ENCODE results near the gene LRP1B.

The LRP1B gene

DNA sequence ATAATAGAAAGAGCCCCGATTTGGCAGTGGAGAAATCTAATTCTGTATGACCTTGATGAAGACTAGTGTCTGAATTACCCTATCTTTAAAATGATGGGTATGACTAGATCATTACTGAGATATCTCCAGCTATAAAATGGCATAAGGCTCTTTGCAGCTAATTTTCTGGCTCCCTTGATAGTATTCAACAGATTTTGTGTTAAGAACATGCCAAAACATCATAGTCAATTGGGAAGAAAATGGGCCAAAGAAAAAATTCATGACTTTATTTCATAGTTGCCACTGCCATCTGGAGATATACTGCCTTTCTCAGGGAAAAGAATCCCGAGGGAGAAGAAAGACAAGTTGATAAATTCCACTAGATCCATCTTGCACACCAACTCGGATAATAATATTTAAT, 1618.7 kb downstream of the LRP1B start:
- no peak overlapping the region for H3K4me3 ChIP-seq (ENCODE audit: low read length)
- H3K36me3 ChIP-seq (ENCODE audit: insufficient read depth, low read depth, low read length), result no peaks in the 10 kb centered on the region
- H3K27ac ChIP-seq (ENCODE audit: low read length), result no peak overlapping the region
- H3K4me1 ChIP-seq (ENCODE audit: insufficient read depth, low read length), result no peaks in the 10 kb centered on the region
- H3K9me3 ChIP-seq (ENCODE audit: insufficient read depth, low read depth, low read length), result no peaks in the 10 kb centered on the region
- H3K9ac ChIP-seq (ENCODE audit: low read depth, low read length), result no peak overlapping the region
- no peaks in the 10 kb centered on the region for H3K27me3 ChIP-seq (ENCODE audit: insufficient read depth, low read length)

DNA sequence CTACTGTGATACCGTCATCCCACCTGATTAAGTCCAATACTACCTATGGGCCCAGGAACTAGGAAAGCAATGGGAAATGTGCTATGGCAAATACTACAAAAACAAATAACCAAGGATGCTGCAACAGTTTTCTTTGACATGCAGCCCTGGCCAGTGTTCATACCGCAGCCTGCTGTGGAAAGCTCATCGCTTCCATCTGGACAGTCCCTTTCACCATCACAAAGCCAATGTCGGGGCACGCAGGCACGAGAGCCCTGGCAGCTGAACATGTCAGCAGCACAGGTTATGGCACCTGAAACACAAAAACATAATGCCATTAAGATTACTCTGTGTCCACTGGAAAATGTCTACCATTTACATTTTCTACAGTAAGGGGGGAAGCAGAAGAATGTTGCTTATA, 1621.1 kb downstream of the LRP1B start:
- H3K36me3 ChIP-seq (ENCODE audit: insufficient read depth, low read depth, low read length), result no peaks in the 10 kb centered on the region
- no peak overlapping the region for H3K9ac ChIP-seq (ENCODE audit: low read depth, low read length)
- no peaks in the 10 kb centered on the region for H3K9me3 ChIP-seq (ENCODE audit: insufficient read depth, low read depth, low read length)
- H3K4me1 ChIP-seq (ENCODE audit: insufficient read depth, low read length), result no peaks in the 10 kb centered on the region
- H3K27me3 ChIP-seq (ENCODE audit: insufficient read depth, low read length), result no peaks in the 10 kb centered on the region
- H3K27ac ChIP-seq (ENCODE audit: low read length), result no peak overlapping the region
- no peak overlapping the region for H3K4me3 ChIP-seq (ENCODE audit: low read length)

DNA sequence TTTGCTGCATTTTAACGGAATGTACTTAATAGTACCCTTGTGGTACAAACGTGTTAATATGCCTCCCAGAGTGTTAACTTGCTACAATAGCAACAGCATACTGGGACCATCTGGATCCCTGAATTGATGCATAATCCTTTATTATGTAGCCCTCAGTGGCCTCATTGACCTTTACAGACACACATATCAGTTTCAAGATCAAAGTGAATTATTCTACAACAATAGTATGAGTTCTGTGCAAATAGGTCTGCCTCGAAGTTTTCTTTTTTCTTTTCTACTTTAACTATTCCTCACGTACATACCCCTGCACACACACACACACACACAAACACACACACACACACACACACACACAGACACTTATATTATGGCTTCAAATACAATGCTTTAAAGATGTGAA, 1622.1 kb downstream of the LRP1B start:
- Histone ChIP-seq H3K27me3 (ENCODE audit: insufficient read depth, low read length) (no peaks in the 10 kb centered on the region), H3K9ac (ENCODE audit: low read depth, low read length) (no peak overlapping the region), H3K4me1 (ENCODE audit: insufficient read depth, low read length) (no peaks in the 10 kb centered on the region), H3K36me3 (ENCODE audit: insufficient read depth, low read depth, low read length) (no peaks in the 10 kb centered on the region), H3K4me3 (ENCODE audit: low read length) (no peak overlapping the region), H3K9me3 (ENCODE audit: insufficient read depth, low read depth, low read length) (no peaks in the 10 kb centered on the region), H3K27ac (ENCODE audit: low read length) (no peak overlapping the region)

DNA sequence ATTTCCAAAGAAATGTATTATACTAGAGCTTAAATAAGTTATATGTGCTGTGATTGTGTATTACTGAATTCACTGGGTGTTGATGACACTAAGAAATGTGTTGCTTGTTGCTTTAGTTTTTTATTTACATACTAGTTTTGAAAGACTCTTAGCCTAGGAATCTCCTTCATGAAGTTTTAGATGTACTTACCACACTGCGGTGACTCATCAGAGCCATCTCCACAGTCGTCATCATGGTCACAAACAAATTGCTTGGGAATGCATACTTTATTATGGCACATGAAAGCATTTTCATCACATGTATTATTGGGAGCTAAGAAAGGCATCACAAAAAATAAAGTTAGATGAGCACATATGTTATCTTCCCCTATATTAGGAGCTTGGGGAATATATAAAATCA, 1624.2 kb downstream of the LRP1B start:
- Histone ChIP-seq H3K4me3 (ENCODE audit: low read length) (no peak overlapping the region), H3K9ac (ENCODE audit: low read depth, low read length) (no peak overlapping the region), H3K27ac (ENCODE audit: low read length) (no peak overlapping the region), H3K36me3 (ENCODE audit: insufficient read depth, low read depth, low read length) (no peaks in the 10 kb centered on the region), H3K4me1 (ENCODE audit: insufficient read depth, low read length) (no peaks in the 10 kb centered on the region), H3K9me3 (ENCODE audit: insufficient read depth, low read depth, low read length) (no peaks in the 10 kb centered on the region), H3K27me3 (ENCODE audit: insufficient read depth, low read length) (no peaks in the 10 kb centered on the region)

DNA sequence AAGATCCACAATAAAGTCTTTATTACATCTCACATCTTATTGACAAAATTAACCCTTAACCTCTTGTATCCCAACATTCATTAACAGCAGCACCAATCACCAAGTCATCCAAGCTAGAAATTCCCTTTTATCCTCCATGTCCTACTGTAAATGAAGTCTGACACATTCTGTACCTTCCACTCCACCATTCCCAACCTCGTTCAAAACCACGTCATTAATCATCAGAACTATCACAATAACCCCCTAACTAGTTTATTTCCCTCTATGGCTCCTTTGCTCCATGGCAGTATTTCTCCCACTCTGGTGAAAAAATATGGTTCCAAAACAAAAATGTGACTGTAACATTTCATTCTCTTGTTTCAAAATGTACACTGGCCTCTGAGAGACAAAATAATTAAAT, 1626.2 kb downstream of the LRP1B start:
- no peaks in the 10 kb centered on the region for H3K4me1 ChIP-seq (ENCODE audit: insufficient read depth, low read length)
- no peak overlapping the region for H3K27ac ChIP-seq (ENCODE audit: low read length)
- H3K9ac ChIP-seq (ENCODE audit: low read depth, low read length), result no peak overlapping the region
- no peaks in the 10 kb centered on the region for H3K9me3 ChIP-seq (ENCODE audit: insufficient read depth, low read depth, low read length)
- no peak overlapping the region for H3K4me3 ChIP-seq (ENCODE audit: low read length)
- H3K27me3 ChIP-seq (ENCODE audit: insufficient read depth, low read length), result no peaks in the 10 kb centered on the region
- H3K36me3 ChIP-seq (ENCODE audit: insufficient read depth, low read depth, low read length), result no peaks in the 10 kb centered on the region

DNA sequence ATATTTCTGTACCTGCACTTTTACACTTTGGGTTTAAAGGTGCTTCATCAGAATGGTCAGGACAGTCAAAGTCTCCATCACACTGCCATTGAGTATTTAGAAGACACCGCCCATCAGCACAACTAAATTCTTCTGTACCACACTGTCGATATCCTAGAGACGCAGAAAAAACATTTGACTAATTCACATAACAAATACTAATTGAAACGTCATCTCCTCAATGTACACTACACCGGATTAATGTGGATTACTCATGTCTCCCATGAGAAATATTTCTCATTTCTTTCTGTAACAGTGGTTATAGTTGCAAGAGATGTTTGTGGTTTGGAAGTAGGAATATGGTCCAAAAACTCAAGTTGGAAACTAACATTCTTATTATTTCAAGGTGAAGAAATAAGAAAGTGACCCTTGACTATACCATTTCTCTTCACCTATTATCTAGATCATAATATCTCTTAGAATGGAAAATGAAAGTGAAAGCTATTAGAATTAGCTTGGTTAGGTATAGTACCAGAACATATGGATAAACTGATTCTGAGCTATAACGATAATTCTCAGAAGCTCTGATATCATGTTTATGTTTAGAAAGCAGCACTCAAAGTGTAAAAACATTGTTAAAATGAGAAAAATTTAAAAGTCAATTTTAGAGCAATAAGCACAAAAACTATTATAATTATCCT, 1627.7 kb downstream of the LRP1B start:
- no peaks in the 10 kb centered on the region for H3K4me1 ChIP-seq (ENCODE audit: insufficient read depth, low read length)
- H3K4me3 ChIP-seq (ENCODE audit: low read length), result no peak overlapping the region
- no peaks in the 10 kb centered on the region for H3K27me3 ChIP-seq (ENCODE audit: insufficient read depth, low read length)
- H3K27ac ChIP-seq (ENCODE audit: low read length), result no peak overlapping the region
- no peaks in the 10 kb centered on the region for H3K36me3 ChIP-seq (ENCODE audit: insufficient read depth, low read depth, low read length)
- H3K9ac ChIP-seq (ENCODE audit: low read depth, low read length), result no peak overlapping the region
- no peaks in the 10 kb centered on the region for H3K9me3 ChIP-seq (ENCODE audit: insufficient read depth, low read depth, low read length)

DNA sequence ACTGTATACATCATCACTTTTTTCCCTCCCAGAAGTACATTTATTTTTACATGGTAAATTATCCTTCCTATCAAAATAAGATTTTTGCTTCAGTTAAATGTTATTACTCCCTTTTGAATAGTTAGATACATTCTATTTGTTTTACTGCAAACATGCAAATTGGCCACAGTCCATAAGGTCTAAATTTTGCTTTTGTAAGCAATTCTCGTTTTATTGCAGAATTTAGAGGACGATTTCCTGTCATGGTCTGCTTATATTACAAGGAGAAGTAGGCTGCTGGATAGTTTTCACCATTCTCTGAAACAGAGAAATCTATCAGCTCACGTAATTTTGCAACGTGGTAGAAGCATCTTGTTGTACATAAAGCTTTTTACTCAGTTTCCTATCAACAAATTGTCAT, 1632.5 kb downstream of the LRP1B start:
- Histone ChIP-seq H3K27ac (ENCODE audit: low read length) (no peak overlapping the region), H3K9ac (ENCODE audit: low read depth, low read length) (no peak overlapping the region), H3K9me3 (ENCODE audit: insufficient read depth, low read depth, low read length) (no peaks in the 10 kb centered on the region), H3K4me1 (ENCODE audit: insufficient read depth, low read length) (no peaks in the 10 kb centered on the region), H3K27me3 (ENCODE audit: insufficient read depth, low read length) (no peaks in the 10 kb centered on the region), H3K36me3 (ENCODE audit: insufficient read depth, low read depth, low read length) (no peaks in the 10 kb centered on the region), H3K4me3 (ENCODE audit: low read length) (no peak overlapping the region)

DNA sequence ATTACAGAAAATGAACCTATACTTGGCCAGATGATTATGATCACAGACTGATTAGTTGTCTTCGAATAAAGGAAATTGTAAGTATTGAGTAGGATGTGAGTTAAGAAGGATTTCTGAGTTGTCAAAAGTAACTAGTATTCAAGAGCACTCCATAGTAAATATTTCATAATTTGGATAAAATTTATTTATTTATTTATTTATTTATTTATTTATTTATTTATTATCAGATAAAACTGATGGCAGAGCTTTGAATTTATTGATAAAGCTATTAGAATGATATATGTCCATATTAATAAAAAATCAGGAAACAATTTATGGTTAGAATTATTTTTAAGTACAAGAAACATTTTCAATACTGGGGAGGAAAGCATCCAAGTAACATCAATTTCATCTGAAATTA, 1634.1 kb downstream of the LRP1B start:
- H3K4me3 ChIP-seq (ENCODE audit: low read length), result no peak overlapping the region
- H3K9me3 ChIP-seq (ENCODE audit: insufficient read depth, low read depth, low read length), result no peaks in the 10 kb centered on the region
- H3K36me3 ChIP-seq (ENCODE audit: insufficient read depth, low read depth, low read length), result no peaks in the 10 kb centered on the region
- H3K4me1 ChIP-seq (ENCODE audit: insufficient read depth, low read length), result no peaks in the 10 kb centered on the region
- no peaks in the 10 kb centered on the region for H3K27me3 ChIP-seq (ENCODE audit: insufficient read depth, low read length)
- H3K27ac ChIP-seq (ENCODE audit: low read length), result no peak overlapping the region
- no peak overlapping the region for H3K9ac ChIP-seq (ENCODE audit: low read depth, low read length)

DNA sequence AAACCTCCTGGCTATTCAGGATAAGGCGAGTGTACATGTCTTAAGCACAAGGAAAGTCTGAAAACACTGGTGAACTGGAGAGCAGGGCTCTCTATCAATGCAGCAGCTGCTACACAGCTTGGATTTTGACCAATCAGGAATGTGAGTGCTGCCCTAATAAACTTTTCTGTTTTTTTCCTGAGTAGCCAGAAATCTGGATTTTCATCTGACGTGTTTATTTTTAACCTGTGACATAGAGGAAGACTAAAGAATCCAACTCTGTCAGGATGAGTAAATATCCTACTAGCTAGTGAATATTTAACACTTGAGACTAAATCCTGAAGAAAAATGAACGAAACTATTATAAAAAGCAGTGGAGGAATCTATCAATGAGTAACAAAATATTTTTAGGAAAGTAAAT, 1638.9 kb downstream of the LRP1B start:
- no peak overlapping the region for H3K9ac ChIP-seq (ENCODE audit: low read depth, low read length)
- H3K27ac ChIP-seq (ENCODE audit: low read length), result no peak overlapping the region
- no peak overlapping the region for H3K4me3 ChIP-seq (ENCODE audit: low read length)
- H3K36me3 ChIP-seq (ENCODE audit: insufficient read depth, low read depth, low read length), result no peaks in the 10 kb centered on the region
- H3K4me1 ChIP-seq (ENCODE audit: insufficient read depth, low read length), result peaks cover 7% of the 10 kb centered on the region; the same call in 1 of the 2 replicates
- no peaks in the 10 kb centered on the region for H3K27me3 ChIP-seq (ENCODE audit: insufficient read depth, low read length)
- no peaks in the 10 kb centered on the region for H3K9me3 ChIP-seq (ENCODE audit: insufficient read depth, low read depth, low read length)

DNA sequence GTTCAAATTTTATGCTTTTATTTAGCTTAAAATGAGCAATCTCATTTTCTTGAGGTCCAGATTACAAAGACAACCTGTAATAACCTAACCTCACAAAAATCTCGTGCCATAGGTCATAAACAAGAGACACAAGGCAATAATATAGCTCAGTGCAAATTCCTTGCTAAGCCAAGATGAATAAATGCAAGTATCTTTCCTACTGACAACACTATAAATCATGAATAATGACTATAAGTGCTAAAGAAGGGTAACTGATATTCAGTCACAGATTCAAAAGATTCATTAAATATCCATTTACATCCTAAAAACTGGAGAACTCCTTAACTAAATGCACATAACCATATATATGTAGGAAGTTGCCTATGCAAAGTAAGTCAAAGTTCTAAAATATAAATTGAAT, 1641.6 kb downstream of the LRP1B start:
- H3K9ac ChIP-seq (ENCODE audit: low read depth, low read length), result no peak overlapping the region
- no peak overlapping the region for H3K27ac ChIP-seq (ENCODE audit: low read length)
- H3K9me3 ChIP-seq (ENCODE audit: insufficient read depth, low read depth, low read length), result no peaks in the 10 kb centered on the region
- peaks cover 7% of the 10 kb centered on the region; the same call in 1 of the 2 replicates for H3K4me1 ChIP-seq (ENCODE audit: insufficient read depth, low read length)
- H3K4me3 ChIP-seq (ENCODE audit: low read length), result no peak overlapping the region
- H3K36me3 ChIP-seq (ENCODE audit: insufficient read depth, low read depth, low read length), result no peaks in the 10 kb centered on the region
- H3K27me3 ChIP-seq (ENCODE audit: insufficient read depth, low read length), result no peaks in the 10 kb centered on the region

DNA sequence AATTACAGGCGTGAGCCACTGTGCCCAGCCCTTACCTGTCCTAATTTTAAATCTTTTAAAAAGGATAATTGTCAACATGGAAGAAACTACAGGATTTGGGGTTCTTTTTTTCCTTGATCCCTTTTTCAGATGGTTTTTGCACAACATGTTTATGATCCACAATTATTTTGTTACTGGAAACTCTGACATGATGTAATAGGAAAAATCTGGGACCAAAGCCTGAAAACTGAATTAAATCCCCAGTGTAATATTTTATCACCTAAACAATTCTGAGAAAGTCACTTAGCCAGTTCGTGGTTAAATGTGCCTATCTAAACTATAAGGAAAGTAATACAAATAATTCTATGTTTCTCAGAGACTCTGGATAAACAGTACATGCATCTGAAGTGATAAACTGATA, 1649.7 kb downstream of the LRP1B start:
- Histone ChIP-seq H3K4me3 (ENCODE audit: low read length) (no peak overlapping the region), H3K36me3 (ENCODE audit: insufficient read depth, low read depth, low read length) (no peaks in the 10 kb centered on the region), H3K9ac (ENCODE audit: low read depth, low read length) (no peak overlapping the region), H3K9me3 (ENCODE audit: insufficient read depth, low read depth, low read length) (no peaks in the 10 kb centered on the region), H3K27me3 (ENCODE audit: insufficient read depth, low read length) (no peaks in the 10 kb centered on the region), H3K4me1 (ENCODE audit: insufficient read depth, low read length) (no peaks in the 10 kb centered on the region), H3K27ac (ENCODE audit: low read length) (no peak overlapping the region)

DNA sequence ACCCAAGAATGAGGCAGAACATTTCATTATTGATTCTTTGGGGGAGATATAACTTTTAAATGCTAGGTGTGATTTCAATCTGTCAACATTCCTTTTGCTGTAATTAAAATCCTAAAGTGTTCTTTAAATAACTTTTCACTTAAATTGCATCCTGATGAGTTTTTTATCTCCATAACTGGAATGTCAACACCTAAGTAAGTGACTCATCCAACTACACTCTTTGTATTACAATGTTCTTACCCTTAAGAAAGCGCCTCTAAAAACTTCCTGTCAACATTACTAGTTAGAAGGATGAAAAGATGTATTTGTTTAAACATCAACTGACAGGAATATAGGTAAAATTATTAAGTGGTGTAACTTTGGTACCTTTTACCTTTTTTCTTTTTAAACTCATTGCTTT, 1657.0 kb downstream of the LRP1B start:
- Histone ChIP-seq H3K27ac (ENCODE audit: low read length) (no peak overlapping the region), H3K9ac (ENCODE audit: low read depth, low read length) (no peak overlapping the region)

More for the DNA sequence above, 1657.0 kb downstream of the LRP1B start:
- no peak overlapping the region for H3K4me3 ChIP-seq (ENCODE audit: low read length)
- H3K36me3 ChIP-seq (ENCODE audit: insufficient read depth, low read depth, low read length), result no peaks in the 10 kb centered on the region
- no peaks in the 10 kb centered on the region for H3K9me3 ChIP-seq (ENCODE audit: insufficient read depth, low read depth, low read length)
- H3K27me3 ChIP-seq (ENCODE audit: insufficient read depth, low read length), result no peaks in the 10 kb centered on the region
- no peaks in the 10 kb centered on the region; the same call in none of the 2 replicates for H3K4me1 ChIP-seq (ENCODE audit: insufficient read depth, low read length)
